Transverse colon (tissue), 4 donors: Measurements from ENCODE around the gene CCR2. TPM values are rescaled to one million over a fixed set of nuclear protein-coding genes. Genes with fewer than 3 reads are reported as not detected.

ENCODE experiments used
- DNase-seq: peaks from one replicate; pipeline ENCODE4 v3.0.0-alpha.2; 2019
- H3K27ac ChIP-seq, 4 donors: fragments of 200-600 bp; sonication (generic); 2 replicates each; pipeline ENCODE4 v1.5.1; 2016 to 2018; ENCODE audit warnings: inconsistent platforms in 4 of 4
- H3K27me3 ChIP-seq: fragments of 200-600 bp; sonication (generic); 2 replicates; pipeline ENCODE4 v1.5.1; 2017; ENCODE audit warnings: inconsistent platforms
- H3K36me3 ChIP-seq, 4 donors: fragments of 200-600 bp; sonication (generic); 2 replicates each; pipeline ENCODE4 v1.5.1; 2017 to 2019; ENCODE audit warnings: inconsistent platforms in 4 of 4
- H3K4me1 ChIP-seq, 4 donors: fragments of 200-600 bp; sonication (generic); 2 replicates each; pipeline ENCODE4 v1.5.1; 2017 to 2020; ENCODE audit warnings: inconsistent platforms in 4 of 4
- H3K4me3 ChIP-seq, 4 donors: fragments of 200-600 bp; sonication (generic); 1 replicate in 1 of 4; 2 replicates in 3 of 4; pipeline versions ENCODE4 v1.5.1 to v1.6.1; 2017 to 2019; ENCODE audit warnings: inconsistent platforms in 4 of 4
- H3K9me3 ChIP-seq, 2 donors: fragments of 200-600 bp; sonication (generic); 2 replicates each; pipeline ENCODE4 v1.5.1; 2017 to 2019; ENCODE audit warnings: inconsistent platforms in 2 of 2
- EP300 ChIP-seq: sonication (generic); formaldehyde crosslinking; IDR thresholded peaks from one replicate; pipeline ENCODE4 v1.6.1; 2017; ENCODE audit warnings: antibody characterized with exemption, low read depth
- POLR2A ChIP-seq: fragments of 450-650 bp; IDR thresholded peaks from one replicate; pipeline ENCODE4 v1.6.1; 2016; ENCODE audit warnings: antibody characterized with exemption, mild to moderate bottlenecking, moderate library complexity
- POLR2AphosphoS5 ChIP-seq, 3 donors: sonication (generic); formaldehyde crosslinking; IDR thresholded peaks; one replicate each; pipeline ENCODE4 v1.6.1; 2016; ENCODE audit warnings: antibody characterized with exemption in 3 of 3
- WGBS, 2 donors: methylation state at CpG; one replicate each; pipeline ENCODE4 v1.1.5; 2018; ENCODE audit warnings: low coverage in 1 of 2; 5-methylcytosine and 5-hydroxymethylcytosine counted together
- in situ Hi-C, 4 donors: fragments of 200-750 bp; cut with MboI; loops; one replicate each; pipeline versions ENCODE4 v1.15.0 to v1.15.1; 2017; ENCODE audit warnings: low sequenced_read_pairs in 3 of 4, low pct_ligation_motif_present in 1 of 4, low pct_unique_long_range_greater_than_20kb in 1 of 4
- intact Hi-C: fragments of 100-400 bp; cut with DNase I; formaldehyde crosslinking; loops from one replicate; pipeline ENCODE4 v1.15.1; 2023; ENCODE audit warnings: low total_unique reads
- total RNA-seq, 4 donors: library from RNA; depleted of rRNA; stranded (reverse); fragments of >200 nt; gene quantifications; one replicate each; pipeline ENCODE4 v1.1.0, GENCODE V29; 2016
- TF ChIP-seq, protein P1 (sequence below), 5 experiments: fragments of 200-600 bp in 3 of 5; fragments of 450-650 bp in 2 of 5; sonication (generic) in 3 of 5; IDR thresholded peaks; 1 replicate in 2 of 5; 2 replicates in 3 of 5; pipeline ENCODE4 v1.5.1; 2016 to 2017; ENCODE audit warnings: antibody characterized with exemption in 5 of 5, inconsistent platforms in 3 of 5, mild to moderate bottlenecking in 2 of 5, moderate library complexity in 1 of 5

Gene CCR2
- total RNA-seq, 4 donors from 2014 or later, result 1.8 to 4.6 TPM; not detected in 2

DNA sequence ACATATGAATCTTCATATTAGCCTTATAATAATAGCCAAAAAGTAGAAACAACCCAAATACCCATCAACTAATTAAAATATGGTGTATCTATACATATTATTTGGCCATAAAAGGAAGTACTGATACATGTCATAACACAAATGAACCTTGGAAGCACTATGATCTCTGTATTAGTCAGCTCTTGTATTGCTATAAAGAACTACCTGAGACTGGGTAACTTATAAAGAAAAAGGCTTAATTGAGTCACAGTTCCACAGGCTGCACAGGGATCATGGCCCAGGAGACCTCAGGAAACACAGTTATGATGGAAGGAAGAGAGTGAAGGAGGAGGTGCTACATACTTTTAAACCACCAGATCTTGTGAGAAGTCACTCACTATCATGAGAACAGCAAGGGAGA, 16.0 kb upstream of the CCR2 start:
- Histone ChIP-seq H3K27me3 (no peaks in the 10 kb centered on the region), H3K27ac (no peak overlapping the region), H3K4me3 (no peak overlapping the region), H3K9me3 (peaks cover 10 to 21% of the 10 kb centered on the region in 2 donors), H3K36me3 (no peaks in the 10 kb centered on the region), H3K4me1 (peaks cover 0 to 6% (median 0%) of the 10 kb centered on the region in 4 donors)
- in situ Hi-C loops, result no loop called here
- DNase-seq, result no peak
- TF ChIP-seq POLR2AphosphoS5 (IDR thresholded peaks at IDR 0.05) (no peak), POLR2A (no peak), EP300 (no peak)
- TF ChIP-seq, protein P1, sequence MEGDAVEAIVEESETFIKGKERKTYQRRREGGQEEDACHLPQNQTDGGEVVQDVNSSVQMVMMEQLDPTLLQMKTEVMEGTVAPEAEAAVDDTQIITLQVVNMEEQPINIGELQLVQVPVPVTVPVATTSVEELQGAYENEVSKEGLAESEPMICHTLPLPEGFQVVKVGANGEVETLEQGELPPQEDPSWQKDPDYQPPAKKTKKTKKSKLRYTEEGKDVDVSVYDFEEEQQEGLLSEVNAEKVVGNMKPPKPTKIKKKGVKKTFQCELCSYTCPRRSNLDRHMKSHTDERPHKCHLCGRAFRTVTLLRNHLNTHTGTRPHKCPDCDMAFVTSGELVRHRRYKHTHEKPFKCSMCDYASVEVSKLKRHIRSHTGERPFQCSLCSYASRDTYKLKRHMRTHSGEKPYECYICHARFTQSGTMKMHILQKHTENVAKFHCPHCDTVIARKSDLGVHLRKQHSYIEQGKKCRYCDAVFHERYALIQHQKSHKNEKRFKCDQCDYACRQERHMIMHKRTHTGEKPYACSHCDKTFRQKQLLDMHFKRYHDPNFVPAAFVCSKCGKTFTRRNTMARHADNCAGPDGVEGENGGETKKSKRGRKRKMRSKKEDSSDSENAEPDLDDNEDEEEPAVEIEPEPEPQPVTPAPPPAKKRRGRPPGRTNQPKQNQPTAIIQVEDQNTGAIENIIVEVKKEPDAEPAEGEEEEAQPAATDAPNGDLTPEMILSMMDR (IDR thresholded peaks at IDR 0.05), result no peak
- intact Hi-C loops, result no loop called here

DNA sequence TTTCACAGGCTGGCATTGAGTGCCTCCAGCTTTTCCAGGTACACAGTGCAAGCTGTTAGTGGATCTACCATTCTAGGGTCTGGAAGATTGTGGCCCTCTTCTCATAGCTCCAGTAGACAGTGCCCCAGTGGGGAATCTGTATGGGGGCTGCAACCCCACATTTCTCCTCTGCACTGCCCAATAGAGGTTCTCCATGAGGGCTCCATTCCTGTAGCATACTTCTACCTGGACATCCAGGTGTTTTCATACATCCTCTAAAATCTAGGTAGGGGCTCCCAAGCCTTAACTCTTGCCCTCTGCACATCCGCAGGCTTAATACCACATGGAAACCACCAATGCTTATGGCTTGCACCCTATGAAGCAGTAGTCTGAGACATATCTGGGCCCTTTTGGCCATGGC, 15.1 kb upstream of the CCR2 start:
- Histone ChIP-seq H3K27me3 (no peaks in the 10 kb centered on the region), H3K9me3 (peaks cover 10 to 21% of the 10 kb centered on the region in 2 donors), H3K27ac (no peak overlapping the region), H3K4me3 (no peak overlapping the region), H3K36me3 (no peaks in the 10 kb centered on the region), H3K4me1 (peaks cover 0 to 6% (median 0%) of the 10 kb centered on the region in 4 donors)
- intact Hi-C loops, result no loop called here
- in situ Hi-C loops, result no loop called here
- no peak for TF ChIP-seq EP300
- no peak for TF ChIP-seq POLR2AphosphoS5 (IDR thresholded peaks at IDR 0.05)
- TF ChIP-seq, protein P1 (IDR thresholded peaks at IDR 0.05), result no peak
- no peak for TF ChIP-seq POLR2A
- 100% methylated on average over 1 of the region's 1 CpG; no CpG with 5 or more reads in 1 of the 2 donors for WGBS, 2 donors
- DNase-seq, result no peak

DNA sequence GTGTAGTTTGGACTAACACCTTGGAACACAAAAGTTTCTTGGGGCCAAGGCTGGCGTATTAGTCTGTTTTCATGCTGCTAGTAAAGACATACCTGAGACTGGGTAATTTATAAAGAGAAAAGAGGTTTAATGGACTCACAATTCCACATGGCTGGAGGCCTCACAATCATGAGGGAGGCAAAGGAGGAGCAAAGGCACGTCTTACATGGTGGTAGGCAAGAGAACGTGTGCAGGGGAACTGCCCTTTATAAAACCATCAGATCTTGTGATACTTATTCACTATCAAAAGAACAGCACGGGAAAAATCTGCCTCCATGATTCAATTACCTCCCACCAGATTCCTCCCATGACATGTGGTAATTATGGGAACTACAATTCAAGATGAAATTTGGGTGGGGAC, 9.4 kb upstream of the CCR2 start:
- Histone ChIP-seq H3K9me3 (peaks cover 2 to 8% of the 10 kb centered on the region in 2 donors), H3K4me1 (no peaks in the 10 kb centered on the region), H3K27ac (no peak overlapping the region), H3K27me3 (no peaks in the 10 kb centered on the region), H3K4me3 (no peak overlapping the region), H3K36me3 (no peaks in the 10 kb centered on the region)
- intact Hi-C loops, result no loop called here
- no peak for DNase-seq
- TF ChIP-seq POLR2AphosphoS5 (IDR thresholded peaks at IDR 0.05), result no peak
- TF ChIP-seq POLR2A, result no peak
- TF ChIP-seq, protein P1 (IDR thresholded peaks at IDR 0.05), result no peak
- no peak for TF ChIP-seq EP300
- in situ Hi-C loops, result no loop called here
- 69 to 86% methylated on average over 4 of the region's 4 CpGs for WGBS, 2 donors

DNA sequence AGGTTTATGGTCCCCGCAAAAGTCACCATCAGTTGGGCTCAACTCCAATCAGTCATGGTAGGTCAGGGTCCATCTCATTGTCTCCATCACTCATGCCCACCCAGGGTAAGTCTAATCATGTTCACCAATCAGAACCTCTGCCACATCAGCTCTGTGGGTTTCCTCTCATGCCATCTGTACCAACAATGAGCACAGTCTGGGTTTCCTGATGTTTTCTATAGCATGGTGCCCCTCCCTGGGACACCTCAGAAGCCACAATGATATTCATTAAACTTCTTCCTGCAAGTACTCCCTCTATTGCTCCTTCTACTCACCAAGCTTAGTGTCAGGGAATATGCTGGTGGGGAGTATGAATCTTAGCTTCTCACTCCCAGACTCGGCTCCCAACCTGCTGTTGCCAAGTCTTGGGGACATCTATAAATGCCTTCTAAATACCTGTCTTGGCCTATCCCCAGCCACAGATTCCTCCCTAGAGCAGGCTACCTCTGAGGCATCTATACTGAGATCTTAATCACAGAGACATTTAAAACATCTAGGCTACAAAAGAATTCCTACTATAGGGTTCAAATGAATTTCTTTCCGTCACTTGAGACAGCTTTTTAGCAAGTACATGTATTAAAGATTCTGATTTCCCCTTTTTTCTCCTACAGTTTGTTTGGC, 5.0 kb upstream of the CCR2 start:
- no peak overlapping the region for H3K4me3 ChIP-seq
- H3K27ac ChIP-seq, result peak overlapping the region; percentile 13 to 53 (median 38)
- H3K27me3 ChIP-seq, result peaks cover 4% of the 10 kb centered on the region
- TF ChIP-seq POLR2A (no peak), POLR2AphosphoS5 (IDR thresholded peaks at IDR 0.05) (no peak), EP300 (no peak)
- TF ChIP-seq, protein P1 (IDR thresholded peaks at IDR 0.05), result no peak
- no peaks in the 10 kb centered on the region for H3K36me3 ChIP-seq
- no peaks in the 10 kb centered on the region for H3K9me3 ChIP-seq
- no peak for DNase-seq
- WGBS, 2 donors, result 86 to 87% methylated on average over 3 of the region's 3 CpGs
- no peaks in the 10 kb centered on the region for H3K4me1 ChIP-seq
- in situ Hi-C loops, result no loop called here
- intact Hi-C loops, result no loop called here
